Prostate gland (tissue), 2 donors: Measurements from ENCODE around the gene PRKCD.

Source experiments
- POLR2A ChIP-seq: fragments of 450-650 bp; IDR thresholded peaks from one replicate; pipeline ENCODE4 v1.6.1; 2016; ENCODE audit warnings: antibody characterized with exemption, mild to moderate bottlenecking
- POLR2AphosphoS5 ChIP-seq: sonication (generic); formaldehyde crosslinking; IDR thresholded peaks from one replicate; pipeline ENCODE4 v1.6.1; 2017; ENCODE audit warnings: antibody characterized with exemption
- TF ChIP-seq, protein P1 (sequence below), 4 experiments: fragments of 200-600 bp in 2 of 4; fragments of 450-650 bp in 2 of 4; sonication (generic) in 2 of 4; IDR thresholded peaks; 1 replicate in 3 of 4; 2 replicates in 1 of 4; pipeline ENCODE4 v1.5.1; 2016 to 2019; ENCODE audit warnings: antibody characterized with exemption in 4 of 4, mild to moderate bottlenecking in 2 of 4, moderate library complexity in 2 of 4

DNA sequence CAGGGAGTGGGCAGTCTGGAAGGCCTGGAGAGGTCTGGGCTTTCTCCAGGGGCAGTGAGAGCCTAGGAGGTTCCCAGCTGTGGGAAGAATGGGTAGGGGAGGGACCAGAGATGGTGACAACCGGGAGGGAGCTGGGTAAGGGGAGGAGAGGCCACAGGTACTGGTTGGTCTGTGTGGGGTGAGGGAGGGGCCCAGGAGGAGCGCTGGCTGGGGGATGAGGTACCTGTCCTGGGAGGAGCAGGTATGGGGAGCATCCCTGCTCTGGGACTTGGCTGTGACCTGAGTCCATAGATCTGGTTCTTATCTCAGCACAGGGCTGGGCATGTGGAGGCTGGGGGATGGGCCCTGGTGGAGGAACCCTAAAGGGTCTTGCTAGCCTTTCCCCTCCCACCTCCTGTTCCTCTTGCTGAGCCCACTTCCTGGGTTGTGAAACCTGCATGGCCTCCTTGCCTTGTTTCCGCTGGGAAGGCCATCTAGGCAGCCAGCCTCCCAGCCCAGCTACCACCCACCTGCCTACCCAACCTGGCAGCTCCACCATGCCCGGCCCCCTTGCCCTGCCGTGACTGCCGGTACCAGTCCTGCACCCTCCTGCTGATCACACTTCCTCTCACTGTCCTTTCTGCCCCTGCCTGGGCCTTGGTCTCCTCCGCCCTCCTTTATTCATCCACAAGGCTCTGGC is 11.0 kb downstream of the PRKCD start:
- TF ChIP-seq, protein P1, sequence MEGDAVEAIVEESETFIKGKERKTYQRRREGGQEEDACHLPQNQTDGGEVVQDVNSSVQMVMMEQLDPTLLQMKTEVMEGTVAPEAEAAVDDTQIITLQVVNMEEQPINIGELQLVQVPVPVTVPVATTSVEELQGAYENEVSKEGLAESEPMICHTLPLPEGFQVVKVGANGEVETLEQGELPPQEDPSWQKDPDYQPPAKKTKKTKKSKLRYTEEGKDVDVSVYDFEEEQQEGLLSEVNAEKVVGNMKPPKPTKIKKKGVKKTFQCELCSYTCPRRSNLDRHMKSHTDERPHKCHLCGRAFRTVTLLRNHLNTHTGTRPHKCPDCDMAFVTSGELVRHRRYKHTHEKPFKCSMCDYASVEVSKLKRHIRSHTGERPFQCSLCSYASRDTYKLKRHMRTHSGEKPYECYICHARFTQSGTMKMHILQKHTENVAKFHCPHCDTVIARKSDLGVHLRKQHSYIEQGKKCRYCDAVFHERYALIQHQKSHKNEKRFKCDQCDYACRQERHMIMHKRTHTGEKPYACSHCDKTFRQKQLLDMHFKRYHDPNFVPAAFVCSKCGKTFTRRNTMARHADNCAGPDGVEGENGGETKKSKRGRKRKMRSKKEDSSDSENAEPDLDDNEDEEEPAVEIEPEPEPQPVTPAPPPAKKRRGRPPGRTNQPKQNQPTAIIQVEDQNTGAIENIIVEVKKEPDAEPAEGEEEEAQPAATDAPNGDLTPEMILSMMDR (IDR thresholded peaks at IDR 0.05) = no peak
- TF ChIP-seq POLR2A (no peak), POLR2AphosphoS5 (no peak)
